Hepatocyte (in vitro differentiated cells): Measurements from ENCODE around the gene CPTP. TPM values are rescaled to one million over a fixed set of nuclear protein-coding genes. Genes with fewer than 3 reads are reported as not detected.
A peak's percentile ranks its signal among the peaks of the same experiment; 100 is the strongest.

Source experiments
- DNase-seq: peaks from one replicate; pipeline ENCODE4 v3.0.0-alpha.2; 2016; ENCODE audit warnings: low spot score
- H2AFZ ChIP-seq: fragments of 200-600 bp; sonication (generic); 2 replicates; pipeline ENCODE4 v1.6.0; 2016; ENCODE audit warnings: antibody characterized with exemption, mild to moderate bottlenecking
- H3K27ac ChIP-seq: fragments of 200-600 bp; sonication (generic); 2 replicates; pipeline ENCODE4 v1.5.1; 2016; ENCODE audit warnings: mild to moderate bottlenecking
- H3K27me3 ChIP-seq: fragments of 200-600 bp; sonication (generic); 2 replicates; pipeline ENCODE4 v1.6.1; 2016
- H3K36me3 ChIP-seq: fragments of 200-600 bp; sonication (generic); replicated peaks from 2 replicates; pipeline ENCODE4 v1.5.1; 2016; ENCODE audit warnings: low read depth; ENCODE audit not compliant: insufficient read depth
- H3K4me1 ChIP-seq: fragments of 200-600 bp; sonication (generic); 2 replicates; pipeline ENCODE4 v1.5.1; 2016; ENCODE audit warnings: mild to moderate bottlenecking, moderate library complexity; ENCODE audit not compliant: insufficient read depth
- H3K4me2 ChIP-seq: fragments of 200-600 bp; sonication (generic); 2 replicates; pipeline ENCODE4 v1.6.0; 2016
- H3K4me3 ChIP-seq: fragments of 200-600 bp; sonication (generic); 2 replicates; pipeline ENCODE4 v1.5.1; 2016; ENCODE audit warnings: mild to moderate bottlenecking
- H3K79me2 ChIP-seq: fragments of 200-600 bp; sonication (generic); 2 replicates; pipeline ENCODE4 v1.6.0; 2017; ENCODE audit warnings: mild to moderate bottlenecking
- H3K9me2 ChIP-seq: fragments of 200-600 bp; sonication (generic); replicated peaks from 2 replicates; pipeline ENCODE4 v1.6.0; 2017; ENCODE audit warnings: mild to moderate bottlenecking; ENCODE audit not compliant: insufficient read depth
- H3K9me3 ChIP-seq: fragments of 200-600 bp; sonication (generic); 2 replicates; pipeline ENCODE4 v1.5.1; 2016; ENCODE audit warnings: low read depth, mild to moderate bottlenecking
- H4K20me1 ChIP-seq: fragments of 200-600 bp; sonication (generic); 2 replicates; pipeline ENCODE4 v1.6.0; 2016; ENCODE audit warnings: mild to moderate bottlenecking; ENCODE audit not compliant: insufficient read depth, poor library complexity, severe bottlenecking
- EZH2 ChIP-seq: fragments of 200-600 bp; sonication (generic); IDR thresholded peaks from 2 replicates; pipeline ENCODE4 v1.6.1; 2016; ENCODE audit warnings: antibody characterized with exemption, mild to moderate bottlenecking, borderline replicate concordance
- EZH2phosphoT487 ChIP-seq: fragments of 200-600 bp; sonication (generic); IDR thresholded peaks from one replicate; pipeline ENCODE4 v1.6.1; 2018; ENCODE audit warnings: antibody characterized with exemption, mild to moderate bottlenecking, low read depth, moderate library complexity; ENCODE audit not compliant: unreplicated experiment, severe bottlenecking
- WGBS: methylation state at CpG from one replicate; pipeline ENCODE4 v1.1.6; 2016; ENCODE audit warnings: low lambda C conversion rate; ENCODE audit errors: missing lambda C conversion rate; 5-methylcytosine and 5-hydroxymethylcytosine counted together
- polyA plus RNA-seq: library from polyadenylated mRNA; unstranded; fragments of >200 nt; fragmentation: Nextera tagmentation; extraction: Ambion mirVana; gene quantifications from 2 replicates; pipeline ENCODE4 v1.2.1, GENCODE V29; 2016
- total RNA-seq: library from RNA; depleted of rRNA; stranded (reverse); fragments of >200 nt; gene quantifications from 2 replicates; pipeline ENCODE4 v1.2.3, GENCODE V29; 2014
- TF ChIP-seq, protein P1 (sequence below): fragments of 200-600 bp; sonication (generic); IDR thresholded peaks from 2 replicates; pipeline ENCODE4 v1.5.1; 2016; ENCODE audit warnings: antibody characterized with exemption, mild to moderate bottlenecking; ENCODE audit not compliant: poor library complexity

The CPTP gene
- total and polyA plus RNA-seq, 2 experiments from 2014 or later: 12.8 to 45.6 TPM

DNA sequence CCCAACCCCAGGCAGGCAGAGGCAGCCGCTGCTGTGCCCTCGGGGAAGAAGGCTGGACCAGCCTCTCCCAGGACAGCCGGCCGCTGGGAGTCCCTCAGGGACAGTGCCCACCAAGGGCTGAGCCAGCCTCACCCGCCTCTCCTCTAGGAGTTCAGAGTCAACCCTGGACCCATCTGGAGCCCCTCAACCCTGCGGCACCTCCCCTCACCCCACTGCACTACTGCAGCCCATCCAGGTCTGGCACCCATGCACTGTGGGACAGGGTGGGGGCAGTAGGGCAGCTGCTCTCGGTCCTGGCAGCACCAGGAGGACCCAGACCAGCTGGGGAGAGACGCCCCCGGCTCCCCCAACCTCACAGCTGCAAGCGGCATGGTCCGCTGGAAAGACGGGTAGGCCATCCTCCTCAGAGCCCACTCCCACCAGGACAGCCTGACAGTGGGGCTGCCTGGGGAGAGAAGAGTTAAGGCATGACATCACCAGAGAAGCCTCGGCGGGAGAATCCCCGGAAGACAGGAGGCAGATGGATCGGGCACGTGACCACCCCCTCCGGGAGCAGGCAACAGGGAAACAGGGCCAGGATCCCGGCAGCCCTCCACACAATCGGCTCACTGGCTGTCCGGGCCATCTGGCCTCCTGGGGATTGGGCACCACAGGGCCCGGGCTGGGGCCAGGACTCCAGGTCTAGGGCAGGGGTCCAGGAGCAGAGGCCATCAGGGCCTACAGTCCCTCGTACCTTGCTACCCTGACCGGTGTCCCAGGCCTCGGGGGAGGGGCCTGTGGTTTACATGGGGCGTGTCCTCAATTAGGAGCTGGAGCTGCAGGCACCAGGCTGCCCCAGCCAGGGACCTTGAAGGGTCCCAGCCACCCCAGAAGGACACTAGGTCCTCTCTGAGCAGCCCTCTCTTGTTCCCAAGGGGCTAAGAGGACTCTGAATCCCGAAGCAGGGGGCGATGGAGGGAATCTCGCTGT lies 20.0 kb upstream of the CPTP start:
- TF ChIP-seq EZH2phosphoT487: no peak
- TF ChIP-seq, protein P1, sequence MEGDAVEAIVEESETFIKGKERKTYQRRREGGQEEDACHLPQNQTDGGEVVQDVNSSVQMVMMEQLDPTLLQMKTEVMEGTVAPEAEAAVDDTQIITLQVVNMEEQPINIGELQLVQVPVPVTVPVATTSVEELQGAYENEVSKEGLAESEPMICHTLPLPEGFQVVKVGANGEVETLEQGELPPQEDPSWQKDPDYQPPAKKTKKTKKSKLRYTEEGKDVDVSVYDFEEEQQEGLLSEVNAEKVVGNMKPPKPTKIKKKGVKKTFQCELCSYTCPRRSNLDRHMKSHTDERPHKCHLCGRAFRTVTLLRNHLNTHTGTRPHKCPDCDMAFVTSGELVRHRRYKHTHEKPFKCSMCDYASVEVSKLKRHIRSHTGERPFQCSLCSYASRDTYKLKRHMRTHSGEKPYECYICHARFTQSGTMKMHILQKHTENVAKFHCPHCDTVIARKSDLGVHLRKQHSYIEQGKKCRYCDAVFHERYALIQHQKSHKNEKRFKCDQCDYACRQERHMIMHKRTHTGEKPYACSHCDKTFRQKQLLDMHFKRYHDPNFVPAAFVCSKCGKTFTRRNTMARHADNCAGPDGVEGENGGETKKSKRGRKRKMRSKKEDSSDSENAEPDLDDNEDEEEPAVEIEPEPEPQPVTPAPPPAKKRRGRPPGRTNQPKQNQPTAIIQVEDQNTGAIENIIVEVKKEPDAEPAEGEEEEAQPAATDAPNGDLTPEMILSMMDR: no peak
- no peak for TF ChIP-seq EZH2
- Histone ChIP-seq H4K20me1 (peaks cover 29% of the 10 kb centered on the region), H3K27me3 (no peaks in the 10 kb centered on the region), H3K36me3 (no peaks in the 10 kb centered on the region), H3K4me1 (peaks cover 37% of the 10 kb centered on the region), H3K79me2 (peaks cover 54% of the 10 kb centered on the region), H3K4me3 (peak overlapping the region; percentile 15), H3K9me2 (no peaks in the 10 kb centered on the region), H2AFZ (no peak overlapping the region), H3K4me2 (peak overlapping the region; percentile 99), H3K27ac (peak overlapping the region; percentile 93), H3K9me3 (no peaks in the 10 kb centered on the region)
- 30% methylated on average over 29 of the region's 29 CpGs for WGBS
- peak; percentile 89 for DNase-seq

DNA sequence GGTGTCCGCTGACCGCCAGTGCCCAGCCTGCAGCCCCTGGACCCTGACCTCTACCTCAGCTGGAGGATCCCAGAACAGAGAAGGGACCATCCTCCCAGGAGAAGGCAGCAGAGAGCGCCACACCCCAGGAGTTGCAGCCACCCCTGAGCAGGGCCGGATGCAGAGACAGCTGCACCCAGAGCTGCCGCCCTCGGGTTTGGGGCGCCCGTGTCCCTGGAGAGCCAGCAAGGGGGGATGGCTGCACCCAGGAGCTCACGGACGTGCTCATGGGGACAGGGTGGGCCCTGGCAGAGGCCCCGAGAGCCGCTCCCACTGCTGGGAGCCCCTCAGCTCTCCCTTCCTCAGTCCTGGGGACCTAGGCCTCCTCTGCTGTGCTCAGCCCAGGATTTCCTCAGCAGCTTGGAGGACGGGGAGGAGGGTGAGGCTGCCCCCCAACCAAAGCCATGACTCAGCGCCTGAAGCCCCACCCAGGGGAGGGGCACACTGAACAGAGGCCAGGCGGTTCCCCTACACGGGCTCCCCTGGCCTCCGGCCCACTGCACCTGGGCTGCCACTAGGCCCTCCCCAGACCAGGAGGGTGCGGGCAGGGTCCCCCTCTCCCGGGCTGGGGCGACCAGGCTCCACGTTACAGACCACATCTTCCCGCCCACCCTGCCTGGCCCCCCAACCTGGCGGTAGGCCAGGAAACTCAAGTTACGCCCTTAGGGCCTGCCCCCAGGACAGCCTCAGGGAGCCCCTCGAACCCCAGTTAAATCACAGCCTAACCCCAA lies 19.1 kb upstream of the CPTP start:
- peaks cover 27% of the 10 kb centered on the region for H4K20me1 ChIP-seq
- no peak overlapping the region for H2AFZ ChIP-seq
- TF ChIP-seq EZH2phosphoT487 (no peak), EZH2 (no peak)
- TF ChIP-seq, protein P1: peak; percentile 11
- 61% methylated on average over 14 of the region's 25 CpGs for WGBS
- H3K4me3 ChIP-seq: peak overlapping the region; percentile 29
- no peaks in the 10 kb centered on the region for H3K9me2 ChIP-seq
- no peaks in the 10 kb centered on the region for H3K36me3 ChIP-seq
- peak; percentile 90 for DNase-seq
- no peaks in the 10 kb centered on the region for H3K9me3 ChIP-seq
- peak overlapping the region; percentile 93 for H3K27ac ChIP-seq
- no peaks in the 10 kb centered on the region for H3K27me3 ChIP-seq
- peaks cover 41% of the 10 kb centered on the region for H3K4me1 ChIP-seq
- peaks cover 63% of the 10 kb centered on the region for H3K79me2 ChIP-seq
- H3K4me2 ChIP-seq: peak overlapping the region; percentile 99

DNA sequence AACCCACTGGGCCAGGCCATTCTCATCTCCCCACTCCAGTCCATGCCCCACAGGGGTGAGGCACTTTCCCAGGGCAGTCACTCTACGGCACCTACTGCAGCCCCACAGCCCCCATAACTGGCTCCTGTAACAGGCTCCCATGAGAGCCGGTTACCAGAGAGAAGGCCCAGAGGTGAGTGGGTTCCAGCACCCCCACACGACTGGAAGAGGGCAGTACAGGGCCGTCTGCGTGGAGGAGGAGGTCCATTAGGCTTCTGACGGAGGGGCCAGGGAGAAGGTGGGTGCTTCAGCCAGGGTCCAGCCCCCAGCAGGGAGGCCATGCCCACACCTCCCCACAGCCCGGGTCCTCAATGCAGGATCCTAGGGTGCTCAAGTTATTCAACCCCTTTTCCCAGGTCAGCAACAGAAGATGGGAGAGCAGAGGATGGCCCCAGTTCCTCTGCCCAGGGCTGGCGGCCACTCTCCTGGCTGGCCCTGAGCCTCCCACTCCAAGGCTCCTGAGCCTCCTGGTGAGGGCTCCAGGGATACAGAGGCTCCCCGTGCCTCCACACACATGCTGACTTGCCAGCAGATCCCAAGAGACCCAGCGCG lies 18.4 kb upstream of the CPTP start:
- peak overlapping the region; percentile 99 for H3K4me2 ChIP-seq
- peaks cover 41% of the 10 kb centered on the region for H3K4me1 ChIP-seq
- no peaks in the 10 kb centered on the region for H3K36me3 ChIP-seq
- peaks cover 27% of the 10 kb centered on the region for H4K20me1 ChIP-seq
- TF ChIP-seq EZH2 (no peak), EZH2phosphoT487 (no peak)
- TF ChIP-seq, protein P1: no peak
- H3K79me2 ChIP-seq: peaks cover 63% of the 10 kb centered on the region
- WGBS: 50% methylated on average over 11 of the region's 11 CpGs
- peak overlapping the region; percentile 93 for H3K27ac ChIP-seq
- H3K9me3 ChIP-seq: no peaks in the 10 kb centered on the region
- H3K9me2 ChIP-seq: no peaks in the 10 kb centered on the region
- DNase-seq: no peak
- peak overlapping the region; percentile 29 for H3K4me3 ChIP-seq
- H2AFZ ChIP-seq: no peak overlapping the region
- no peaks in the 10 kb centered on the region for H3K27me3 ChIP-seq
